Measurements from ENCODE around the gene EPS8.
A peak's percentile ranks its signal among the peaks of the same experiment; 100 is the strongest.

The EPS8 gene

DNA sequence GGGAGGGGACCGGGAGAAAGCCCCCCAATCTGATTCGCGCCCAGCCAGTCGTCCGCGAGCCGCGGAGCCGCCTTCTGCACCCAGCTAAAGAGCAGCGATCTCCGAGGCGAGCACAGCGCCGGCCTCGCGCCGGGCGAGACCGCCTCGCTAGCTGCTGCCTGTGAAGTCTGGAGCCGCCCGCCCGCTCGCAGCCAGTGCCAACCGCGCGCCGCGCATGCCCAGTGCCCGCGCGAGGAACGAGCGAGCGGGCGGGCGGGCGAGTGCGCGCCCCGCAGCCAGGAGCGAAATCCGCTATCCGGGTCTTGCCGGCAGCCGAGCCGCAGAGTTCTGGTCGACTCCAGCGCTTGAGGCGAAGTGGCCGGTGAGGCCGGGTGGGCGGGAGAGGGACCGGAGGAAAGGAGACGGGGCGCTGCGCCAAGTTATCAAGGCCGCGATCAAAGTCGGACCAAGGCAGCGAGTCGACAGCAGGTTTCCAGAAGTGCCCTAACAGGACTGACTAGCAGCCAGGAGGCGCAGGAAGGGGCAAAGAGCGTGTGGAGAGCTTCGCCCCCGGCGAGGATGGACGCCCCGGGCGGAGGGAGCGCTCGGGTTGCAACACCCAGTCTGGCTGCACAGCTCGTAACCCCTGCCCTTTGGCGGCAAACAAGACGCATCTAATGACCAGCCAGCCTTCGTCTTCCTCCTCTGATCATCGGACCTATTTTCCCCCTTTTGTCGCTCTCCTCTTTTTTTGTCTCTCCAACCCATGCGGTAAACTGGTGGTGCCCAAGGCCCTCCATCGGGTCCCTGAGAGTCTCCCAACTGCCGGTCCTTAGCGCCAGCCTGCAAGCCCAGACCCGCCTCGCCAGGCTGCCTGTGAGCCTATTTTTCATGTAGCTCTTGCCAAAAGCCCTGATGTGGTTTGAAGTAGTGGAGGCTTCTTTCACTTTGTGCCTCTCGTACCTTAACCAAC is at the start of gene EPS8:
EPS8 (minus strand) TSS at position 169 of the 952 bp plus-strand sequence. CDS start 106,437 bp downstream, outside the sequence.
- DNase-seq (ENCODE audit: low read depth in 2 of 2): peak; percentile 92 to 96
- TF ChIP-seq, protein P1, sequence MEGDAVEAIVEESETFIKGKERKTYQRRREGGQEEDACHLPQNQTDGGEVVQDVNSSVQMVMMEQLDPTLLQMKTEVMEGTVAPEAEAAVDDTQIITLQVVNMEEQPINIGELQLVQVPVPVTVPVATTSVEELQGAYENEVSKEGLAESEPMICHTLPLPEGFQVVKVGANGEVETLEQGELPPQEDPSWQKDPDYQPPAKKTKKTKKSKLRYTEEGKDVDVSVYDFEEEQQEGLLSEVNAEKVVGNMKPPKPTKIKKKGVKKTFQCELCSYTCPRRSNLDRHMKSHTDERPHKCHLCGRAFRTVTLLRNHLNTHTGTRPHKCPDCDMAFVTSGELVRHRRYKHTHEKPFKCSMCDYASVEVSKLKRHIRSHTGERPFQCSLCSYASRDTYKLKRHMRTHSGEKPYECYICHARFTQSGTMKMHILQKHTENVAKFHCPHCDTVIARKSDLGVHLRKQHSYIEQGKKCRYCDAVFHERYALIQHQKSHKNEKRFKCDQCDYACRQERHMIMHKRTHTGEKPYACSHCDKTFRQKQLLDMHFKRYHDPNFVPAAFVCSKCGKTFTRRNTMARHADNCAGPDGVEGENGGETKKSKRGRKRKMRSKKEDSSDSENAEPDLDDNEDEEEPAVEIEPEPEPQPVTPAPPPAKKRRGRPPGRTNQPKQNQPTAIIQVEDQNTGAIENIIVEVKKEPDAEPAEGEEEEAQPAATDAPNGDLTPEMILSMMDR (IDR thresholded peaks at IDR 0.05; ENCODE audit: low read depth, low read length): no peak
- H3K4me3 ChIP-seq (replicated peaks in 1 of 2; ENCODE audit: low read depth in 2 of 2, low read length in 2 of 2): peak within 1 kb of the TSS; percentile 61 to 89

DNA sequence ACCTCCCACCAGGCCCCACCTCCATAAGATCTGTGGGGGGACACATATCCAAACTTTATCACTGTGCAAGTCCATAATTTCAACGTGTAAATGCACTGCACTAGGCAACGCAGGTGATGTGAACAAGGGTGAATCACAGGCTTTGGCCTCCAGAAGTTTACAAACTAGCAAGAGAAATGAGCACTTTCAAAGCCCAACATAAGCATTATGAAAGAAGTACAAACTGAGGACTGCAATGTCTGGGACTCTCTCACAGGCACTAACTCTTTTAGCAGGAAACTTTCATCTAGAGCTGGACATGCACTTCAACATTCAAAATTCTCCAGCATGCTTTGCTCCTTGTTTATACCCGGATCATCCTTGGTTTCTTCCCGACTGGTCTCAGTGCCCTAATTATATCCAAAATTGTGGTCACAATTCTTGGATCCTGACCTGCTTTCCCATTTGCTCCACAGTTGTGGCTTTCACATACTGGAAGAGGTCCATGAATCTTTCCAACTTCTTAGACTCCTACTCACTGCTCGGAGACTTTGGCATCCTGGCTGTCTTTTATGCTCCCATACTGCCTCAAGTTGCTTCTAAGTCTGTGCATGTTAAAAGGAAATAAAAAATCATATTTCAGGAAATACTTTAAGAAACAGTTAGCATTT is 48.1 kb upstream of the EPS8 start:
- TF ChIP-seq, protein P1 (IDR thresholded peaks at IDR 0.05; ENCODE audit: low read depth, low read length): no peak
- no peak overlapping the region for H3K4me3 ChIP-seq (replicated peaks in 1 of 2; ENCODE audit: low read depth in 2 of 2, low read length in 2 of 2)
- DNase-seq (ENCODE audit: low read depth in 2 of 2): peak; percentile 19 to 80

DNA sequence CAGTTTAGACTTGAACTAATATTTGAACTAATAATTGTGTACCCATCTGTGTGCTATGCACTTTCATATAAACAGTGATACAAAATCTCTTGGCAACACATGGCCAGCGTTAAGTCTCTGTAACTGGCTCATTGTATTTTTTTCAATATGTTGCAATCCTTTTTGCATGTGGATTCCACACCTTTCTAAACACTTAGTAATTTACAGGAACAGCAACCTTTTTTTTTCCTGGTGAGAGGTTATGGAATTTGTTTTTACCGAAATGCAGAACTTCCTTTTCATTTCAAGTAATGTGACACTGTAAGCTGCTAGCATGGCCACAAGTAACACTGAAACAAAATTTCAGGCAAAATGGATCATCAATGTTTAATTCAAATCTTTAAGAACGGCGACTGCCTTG is 45.4 kb upstream of the EPS8 start:
- TF ChIP-seq, protein P1 (IDR thresholded peaks at IDR 0.05; ENCODE audit: low read depth, low read length): no peak
- DNase-seq (ENCODE audit: low read depth in 2 of 2): peak; percentile 31 to 47

GRCh38 chr12:15831315-15831978 is 42.3 kb upstream of the EPS8 start:
- DNase-seq (ENCODE audit: low read depth in 2 of 2): no peak
- H3K4me3 ChIP-seq (replicated peaks in 1 of 2; ENCODE audit: low read depth in 2 of 2, low read length in 2 of 2): no peak overlapping the region
- TF ChIP-seq, protein P1 (IDR thresholded peaks at IDR 0.05; ENCODE audit: low read depth, low read length): no peak

More for the DNA sequence above, 45.4 kb upstream of the EPS8 start:
- no peak overlapping the region for H3K4me3 ChIP-seq (replicated peaks in 1 of 2; ENCODE audit: low read depth in 2 of 2, low read length in 2 of 2)

GRCh38 chr12:15830538-15830937 is 41.4 kb upstream of the EPS8 start:
- peak; percentile 62 to 81 for DNase-seq (ENCODE audit: low read depth in 2 of 2)
- TF ChIP-seq, protein P1 (IDR thresholded peaks at IDR 0.05; ENCODE audit: low read depth, low read length): no peak
- no peak overlapping the region for H3K4me3 ChIP-seq (replicated peaks in 1 of 2; ENCODE audit: low read depth in 2 of 2, low read length in 2 of 2)

DNA sequence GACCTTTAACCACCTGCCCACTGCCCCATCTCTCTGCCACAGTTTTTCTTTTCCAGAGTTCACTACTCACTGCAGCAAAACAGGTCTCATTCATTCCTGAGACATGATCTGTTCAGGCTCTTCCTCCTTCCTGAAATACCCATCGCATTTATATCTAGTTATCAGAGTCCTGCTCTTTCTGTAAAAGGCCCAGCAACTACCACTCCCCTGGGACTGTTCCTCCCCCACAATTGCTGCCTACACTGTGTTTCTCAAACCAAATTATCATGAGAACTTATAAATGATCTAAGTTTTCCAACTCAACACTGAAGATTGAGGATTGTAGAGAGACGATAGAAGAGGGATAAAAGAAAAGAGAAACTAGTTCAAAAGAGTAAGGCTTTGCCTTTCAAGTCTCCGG is 40.8 kb upstream of the EPS8 start:
- TF ChIP-seq, protein P1 (IDR thresholded peaks at IDR 0.05; ENCODE audit: low read depth, low read length): no peak
- DNase-seq (ENCODE audit: low read depth in 2 of 2): peak; percentile 37 to 76
- H3K4me3 ChIP-seq (replicated peaks in 1 of 2; ENCODE audit: low read depth in 2 of 2, low read length in 2 of 2): no peak overlapping the region

All from cardiac fibroblast (primary cell).